HG02840 (cell line): ENCODE results near the gene XBP1.
A peak's percentile ranks its signal among the peaks of the same experiment; 100 is the strongest.
"Not testable (repeated sequence)": the region's sequence is repeated elsewhere in the genome, so short reads cannot be mapped to it uniquely, and the experiment has no call there.

Experiments used
- ATAC-seq: cut with Tn5 transposase; IDR thresholded peaks from one replicate; pipeline ENCODE4 v1.9.1; 2021; ENCODE audit warnings: mild to moderate bottlenecking, moderate library complexity, moderate number of reproducible peaks; ENCODE audit not compliant: unreplicated experiment, low FRiP score

The XBP1 gene

GRCh38 chr22:28800308-28801041 lies at the start of gene XBP1:
XBP1 (minus strand) TSS chr22:28800569.
- peak; percentile 80 for ATAC-seq

DNA sequence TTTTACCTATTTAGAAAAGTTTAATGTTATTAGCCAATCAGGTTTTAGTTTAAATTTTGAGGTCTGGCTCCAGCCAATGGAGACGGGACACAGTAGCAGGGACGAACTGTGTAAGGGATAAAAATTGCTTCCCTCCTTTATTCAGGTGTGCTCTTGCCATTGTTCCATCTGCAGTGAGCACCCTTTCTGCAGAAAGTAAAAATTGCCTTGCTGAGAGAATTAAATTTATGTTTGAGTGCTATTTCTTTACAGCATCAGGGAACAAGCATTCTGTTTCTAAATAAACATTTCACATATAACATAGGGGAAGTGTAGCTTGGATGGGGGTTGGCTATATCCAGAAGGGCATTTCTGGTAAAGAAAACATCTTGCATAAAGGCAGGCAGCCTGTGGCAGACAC lies 46.6 kb upstream of the XBP1 start:
- ATAC-seq = no peak

- ATAC-seq = not testable (repeated sequence)
These were observed 43.9 kb upstream of the XBP1 start for GRCh38 chr22:28844277-28844676.

DNA sequence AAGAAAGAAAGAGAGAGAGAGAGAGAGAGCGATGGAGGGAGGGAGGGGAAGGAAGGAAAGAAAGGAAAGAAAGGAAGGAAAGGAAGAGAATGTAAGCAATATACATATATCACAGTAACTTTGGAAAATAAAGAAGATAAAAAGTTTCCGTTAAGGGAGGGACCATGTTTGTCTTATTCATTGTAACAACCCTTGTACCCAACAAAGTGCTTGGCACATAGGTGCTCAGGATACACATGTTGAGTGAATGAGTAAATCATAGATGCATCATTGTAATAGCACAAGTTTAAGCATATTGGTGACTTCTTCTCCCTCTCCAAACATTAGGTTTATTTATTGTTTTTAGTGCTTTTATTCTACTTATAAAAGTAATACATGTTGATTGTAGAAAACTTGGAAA lies 43.3 kb upstream of the XBP1 start:
- ATAC-seq = no peak

DNA sequence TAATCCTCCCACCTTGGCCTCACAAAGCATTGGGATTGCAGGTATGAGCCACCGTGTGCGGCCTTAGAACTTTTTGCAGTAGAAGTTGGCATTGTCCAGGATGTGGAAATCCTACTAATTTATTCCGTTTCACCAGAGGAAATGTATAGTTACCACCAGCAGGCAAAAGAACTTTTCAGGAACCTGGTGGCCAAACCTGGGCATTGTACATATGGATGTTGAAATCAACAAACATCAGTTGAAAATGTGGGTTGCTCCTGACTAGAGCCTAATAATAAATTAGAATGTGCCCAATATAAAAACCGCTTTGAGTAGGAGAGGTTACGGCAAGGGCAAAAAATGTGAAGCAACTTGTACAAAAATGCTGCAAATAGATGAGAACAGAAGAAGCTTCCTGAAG lies 40.7 kb upstream of the XBP1 start:
- no peak for ATAC-seq

DNA sequence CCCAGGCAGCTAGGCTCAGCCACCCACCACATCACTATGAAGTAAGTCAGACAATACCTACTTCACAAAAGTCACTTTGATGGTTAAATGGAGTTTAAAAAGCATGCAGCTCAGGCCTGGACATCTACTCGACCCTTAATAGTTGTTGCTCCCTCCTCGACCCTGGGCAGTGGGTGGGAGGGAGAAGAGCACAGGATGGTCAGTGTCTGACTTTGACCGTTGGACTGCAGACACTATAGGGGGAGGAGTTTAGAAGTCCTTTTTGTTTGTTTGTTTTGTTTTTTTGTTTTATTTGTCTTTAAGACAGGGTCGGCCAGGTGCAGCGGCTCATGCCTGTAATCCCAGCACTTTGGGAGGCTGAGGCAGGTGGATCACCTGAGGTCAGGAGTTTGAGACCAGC lies 38.6 kb upstream of the XBP1 start:
- ATAC-seq = no peak

DNA sequence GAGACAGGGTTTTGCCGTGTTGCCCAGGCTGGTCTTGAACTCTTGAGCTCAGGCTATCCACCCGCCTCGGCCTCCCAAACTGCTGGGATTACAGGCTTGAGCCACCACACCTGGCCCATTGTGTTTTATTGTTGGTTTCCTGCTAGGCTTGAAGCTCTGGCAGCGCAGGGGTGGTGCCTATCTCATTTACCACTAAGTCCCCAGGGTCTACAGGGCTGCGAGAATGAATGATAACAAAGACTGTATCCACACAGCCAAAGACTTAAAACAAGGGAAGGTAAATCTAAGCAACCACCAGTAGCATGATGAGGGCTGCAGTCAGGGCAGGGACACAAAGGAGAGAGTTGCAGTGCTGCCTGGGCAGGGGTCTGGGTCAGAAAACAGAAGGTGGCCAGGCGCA lies 37.3 kb upstream of the XBP1 start:
- no peak for ATAC-seq

- no peak for ATAC-seq
These were observed 35.3 kb upstream of the XBP1 start for GRCh38 chr22:28835630-28836189.

- no peak for ATAC-seq
These were observed 33.0 kb upstream of the XBP1 start for GRCh38 chr22:28833276-28833923.

- no peak for ATAC-seq
These were observed 32.4 kb upstream of the XBP1 start for GRCh38 chr22:28832731-28833130.

GRCh38 chr22:28831140-28832072 lies 31.0 kb upstream of the XBP1 start:
- no peak for ATAC-seq

- ATAC-seq = no peak
These were observed 30.1 kb upstream of the XBP1 start for GRCh38 chr22:28830441-28830840.

- ATAC-seq = no peak
These were observed 29.2 kb upstream of the XBP1 start for GRCh38 chr22:28829358-28830181.

GRCh38 chr22:28826921-28827320 lies 26.6 kb upstream of the XBP1 start:
- no peak for ATAC-seq

DNA sequence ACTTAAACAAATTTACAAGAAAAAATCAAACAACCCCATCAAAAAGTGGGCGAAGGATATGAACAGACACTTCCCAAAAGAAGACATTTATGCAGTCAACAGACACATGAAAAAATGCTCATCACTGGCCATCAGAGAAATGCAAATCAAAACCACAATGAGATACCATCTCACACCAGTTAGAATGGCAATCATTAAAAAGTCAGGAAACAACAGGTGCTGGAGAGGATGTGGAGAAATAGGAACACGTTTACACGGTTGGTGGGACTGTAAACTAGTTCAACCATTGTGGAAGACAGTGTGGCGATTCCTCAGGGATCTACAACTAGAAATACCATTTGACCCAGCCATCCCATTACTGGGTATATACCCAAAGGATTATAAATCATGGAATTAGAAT lies 26.1 kb upstream of the XBP1 start:
- not testable (repeated sequence) for ATAC-seq

DNA sequence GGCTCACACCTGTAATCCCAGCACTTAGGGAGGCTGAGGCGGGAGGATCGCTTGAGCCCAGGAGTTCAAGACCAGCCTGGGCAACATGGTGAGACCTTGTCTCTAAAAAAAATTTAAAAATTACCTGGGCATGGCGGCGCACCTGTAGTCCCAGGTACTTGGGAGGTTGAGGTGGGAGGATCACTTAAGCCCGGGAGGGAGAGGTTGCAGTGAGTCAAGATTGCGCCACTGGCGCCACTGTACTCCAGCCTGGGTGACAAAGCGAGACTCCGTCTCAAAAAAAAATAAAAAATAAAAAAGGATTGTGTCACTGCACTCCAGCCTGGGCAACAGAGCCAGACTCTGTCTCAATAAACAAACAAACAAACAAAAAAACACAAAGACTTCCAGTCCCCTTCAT lies 24.1 kb upstream of the XBP1 start:
- ATAC-seq = not testable (repeated sequence)

DNA sequence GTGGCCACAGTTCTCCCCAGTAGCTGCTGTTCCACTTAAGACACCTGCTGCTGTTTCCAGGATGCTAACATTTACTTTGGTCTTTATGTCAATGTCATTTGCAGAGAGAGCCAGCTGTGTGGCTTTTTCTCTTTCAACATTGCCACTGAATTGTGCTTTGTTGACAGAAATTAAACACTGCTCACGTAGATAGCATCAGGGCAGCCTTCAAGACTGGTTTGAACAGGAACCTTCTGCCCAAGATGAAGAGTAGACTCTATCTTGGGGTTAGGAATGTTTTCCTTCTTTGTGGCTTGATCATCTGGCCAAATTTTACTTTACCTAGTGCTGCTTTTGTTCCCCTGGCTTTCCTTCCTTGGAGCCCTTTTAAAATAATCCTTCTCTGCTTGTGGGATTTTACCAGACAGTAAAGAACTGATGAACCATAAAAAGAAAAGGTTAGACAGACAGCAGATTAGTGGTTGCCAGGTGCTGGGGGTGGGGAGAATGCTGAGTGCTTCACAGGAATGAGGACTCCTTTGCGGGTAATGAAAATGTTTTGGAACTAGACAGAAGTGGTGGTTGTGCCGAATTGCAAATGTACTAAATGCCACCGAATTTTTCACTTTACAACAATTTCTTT lies 22.7 kb upstream of the XBP1 start:
- ATAC-seq = no peak

DNA sequence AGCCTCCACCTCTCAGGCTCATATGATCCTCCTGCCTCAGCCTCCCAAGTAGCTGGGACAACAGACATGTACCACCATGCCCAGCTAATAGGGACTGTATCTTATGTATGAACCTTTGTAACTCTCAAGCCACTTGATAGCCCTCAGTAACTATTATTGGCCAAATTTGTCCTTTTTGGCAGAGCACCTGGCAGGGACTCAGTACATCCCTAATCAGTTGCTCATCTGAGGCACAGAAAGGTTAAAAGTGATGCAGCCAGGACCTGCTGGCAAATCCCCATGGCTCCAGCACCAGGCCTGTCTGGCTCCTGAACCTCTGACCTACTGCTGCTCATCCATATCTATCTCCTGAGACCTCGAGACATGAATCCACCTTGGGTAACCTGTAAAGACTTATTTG lies 21.1 kb upstream of the XBP1 start:
- ATAC-seq = no peak

GRCh38 chr22:28820885-28821284 lies 20.5 kb upstream of the XBP1 start:
- ATAC-seq = no peak
